GM18520 (cell line): Measurements from ENCODE around the gene RNPS1.

Experiments used
- ATAC-seq: cut with Tn5 transposase; IDR thresholded peaks from one replicate; pipeline ENCODE4 v1.9.1; 2021; ENCODE audit not compliant: unreplicated experiment

The RNPS1 gene

GRCh38 chr16:2267913-2268666 lies at the start of gene RNPS1:
Gene RNPS1, minus strand, starts transcription at chr16:2268126. Its CDS starts 3,483 bp downstream, at chr16:2264643.
- peak; percentile 61 for ATAC-seq

DNA sequence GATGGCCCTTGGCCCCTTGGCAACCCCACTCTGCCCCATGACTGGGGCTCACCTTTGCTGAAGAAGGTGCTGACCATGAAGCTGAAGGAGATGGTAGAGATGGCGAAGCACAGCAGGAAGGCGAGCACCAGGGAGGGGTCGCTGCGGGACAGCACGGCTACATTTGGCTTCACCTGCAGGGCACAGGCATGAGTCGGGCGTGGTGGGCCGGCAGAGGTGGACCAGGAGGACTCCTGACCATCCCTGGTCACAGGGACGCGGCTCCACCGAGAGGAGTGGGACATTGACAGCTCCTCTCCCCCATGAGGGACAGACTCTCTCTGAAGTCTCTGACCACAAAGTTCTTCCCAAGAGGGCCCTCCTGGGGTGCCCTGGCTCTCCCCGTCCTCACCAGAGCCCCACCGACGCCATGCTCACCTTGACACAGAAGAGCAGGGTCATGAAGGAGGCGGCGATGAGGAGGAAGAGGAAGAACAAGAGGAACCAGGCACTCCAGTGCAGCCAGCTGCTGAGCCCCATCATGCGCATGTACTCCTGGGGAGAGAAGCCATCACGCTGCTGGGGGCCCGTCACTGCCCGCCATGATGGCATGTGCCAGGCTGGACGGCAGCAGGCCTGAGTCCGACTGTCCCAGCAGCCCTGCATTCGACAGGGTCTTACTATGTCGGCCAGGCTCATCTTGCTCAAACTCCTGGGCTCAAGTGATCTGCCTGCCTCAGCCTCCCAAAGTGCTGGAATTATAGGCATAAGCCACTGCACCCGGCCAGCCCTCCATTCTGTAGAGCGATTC lies 49.5 kb upstream of the RNPS1 start:
- ATAC-seq = no peak

DNA sequence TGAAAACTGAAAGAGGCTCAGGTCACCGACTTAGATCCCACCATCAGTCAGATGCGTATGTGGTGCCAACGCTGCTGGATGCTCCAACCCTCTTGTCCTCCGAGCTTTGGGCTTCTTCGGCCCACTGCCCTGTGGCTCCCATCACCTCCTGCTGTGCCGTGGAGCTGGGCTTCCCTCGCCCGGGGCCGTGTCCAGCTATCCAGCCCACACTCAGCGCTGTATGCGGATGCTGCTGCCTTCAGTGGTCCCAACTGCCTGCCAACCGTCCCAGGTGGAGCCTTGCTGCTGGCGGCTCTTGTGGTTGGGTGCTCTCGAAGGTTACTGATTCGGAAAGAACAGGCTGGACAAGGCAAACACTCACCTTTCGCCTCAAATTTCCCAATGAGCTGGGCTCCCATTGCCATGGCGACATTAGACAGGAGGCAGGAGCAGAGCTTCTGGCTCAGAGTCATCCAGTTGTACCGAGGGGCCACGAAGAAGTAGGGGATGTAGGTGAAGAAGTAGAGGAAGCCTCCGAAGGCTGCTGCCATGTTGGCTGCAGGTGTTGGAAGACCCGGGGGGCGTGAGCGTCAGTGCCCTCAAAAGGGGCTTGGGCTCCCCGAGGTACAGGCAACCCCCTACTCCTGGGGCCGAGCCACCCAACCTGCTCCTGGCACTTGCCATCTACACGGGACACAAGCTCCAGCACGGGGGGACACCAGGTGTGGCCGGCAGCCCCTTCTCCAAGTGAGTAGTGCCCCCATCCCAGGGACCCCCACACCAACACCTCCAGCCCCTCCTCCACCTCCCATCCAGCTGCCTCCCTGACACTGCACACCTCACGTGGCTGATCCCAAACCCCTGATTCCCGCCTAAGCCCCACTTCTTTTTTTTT lies 40.4 kb upstream of the RNPS1 start:
- no peak for ATAC-seq

DNA sequence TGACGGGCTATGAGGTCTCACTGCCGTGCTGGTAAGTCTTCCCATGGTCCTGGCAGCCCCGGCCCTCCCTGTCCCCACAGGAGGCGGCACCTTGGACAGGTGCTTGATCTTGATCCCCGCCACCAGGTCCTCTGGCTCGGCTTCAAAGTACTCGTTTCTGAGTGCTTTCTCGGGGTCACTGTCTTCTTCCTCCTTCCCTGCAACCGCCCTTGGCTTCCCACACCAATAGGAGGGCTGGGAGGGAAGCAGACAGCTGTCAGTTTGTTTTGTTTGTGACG lies 31.9 kb upstream of the RNPS1 start:
- no peak for ATAC-seq

DNA sequence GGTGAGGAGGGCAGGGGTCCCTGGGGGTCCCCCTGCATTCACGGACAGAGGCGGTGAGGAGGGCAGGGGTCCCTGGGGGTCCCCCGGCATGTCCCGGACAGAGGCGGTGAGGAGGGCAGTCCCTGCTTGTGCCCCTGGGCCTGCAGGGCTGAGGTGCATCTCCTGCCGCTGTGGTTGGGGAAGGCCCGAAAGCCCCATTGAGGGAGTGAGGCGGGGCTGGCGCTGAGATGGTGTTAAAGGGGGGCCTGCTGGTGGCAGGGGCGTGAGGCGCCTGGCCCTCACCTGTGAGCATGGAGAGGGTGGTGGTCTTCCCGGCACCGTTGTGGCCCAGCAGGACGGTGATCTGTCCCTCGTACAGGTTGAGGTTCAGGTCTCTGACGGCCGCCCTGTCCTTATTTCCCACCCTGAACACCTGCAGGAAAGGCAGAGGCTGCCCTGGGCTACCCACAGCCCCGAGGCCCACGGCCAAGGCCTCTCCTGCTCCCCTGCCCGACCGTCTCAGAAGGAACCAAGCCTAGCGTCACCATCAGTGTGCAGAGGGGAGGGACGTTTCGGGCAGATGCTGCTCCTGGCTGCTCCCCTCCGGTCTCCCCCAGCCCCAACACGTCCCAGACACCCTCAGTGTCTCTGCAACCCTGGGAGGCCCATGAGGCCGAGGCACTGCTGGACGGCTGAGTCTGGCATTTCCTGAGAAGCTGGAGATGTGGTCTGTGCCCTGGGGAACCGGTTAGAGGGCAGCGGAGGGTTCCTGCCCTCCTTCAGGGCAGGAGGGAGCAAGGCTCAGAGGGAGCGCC lies 31.4 kb upstream of the RNPS1 start:
- no peak for ATAC-seq

- no peak for ATAC-seq
Observed at GRCh38 chr16:2298621-2299020, 30.7 kb upstream of the RNPS1 start.

DNA sequence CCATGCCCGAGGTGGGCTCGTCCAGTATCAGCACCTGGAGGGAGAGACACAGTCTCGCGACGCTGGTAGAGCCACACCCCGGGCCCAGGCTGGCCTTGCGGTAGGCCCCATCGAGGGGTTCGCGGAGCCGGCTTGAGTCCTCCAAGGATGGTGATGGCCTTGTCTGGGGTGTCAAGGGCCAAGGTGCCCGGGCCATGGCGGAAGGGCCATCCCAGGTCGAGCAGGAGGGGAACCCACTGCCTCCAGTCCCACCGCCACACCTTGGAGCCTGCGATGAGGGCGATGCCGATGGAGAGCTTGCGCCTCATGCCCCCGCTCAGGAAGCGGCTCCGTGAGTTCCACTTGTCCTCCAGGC lies 29.6 kb upstream of the RNPS1 start:
- ATAC-seq = no peak

DNA sequence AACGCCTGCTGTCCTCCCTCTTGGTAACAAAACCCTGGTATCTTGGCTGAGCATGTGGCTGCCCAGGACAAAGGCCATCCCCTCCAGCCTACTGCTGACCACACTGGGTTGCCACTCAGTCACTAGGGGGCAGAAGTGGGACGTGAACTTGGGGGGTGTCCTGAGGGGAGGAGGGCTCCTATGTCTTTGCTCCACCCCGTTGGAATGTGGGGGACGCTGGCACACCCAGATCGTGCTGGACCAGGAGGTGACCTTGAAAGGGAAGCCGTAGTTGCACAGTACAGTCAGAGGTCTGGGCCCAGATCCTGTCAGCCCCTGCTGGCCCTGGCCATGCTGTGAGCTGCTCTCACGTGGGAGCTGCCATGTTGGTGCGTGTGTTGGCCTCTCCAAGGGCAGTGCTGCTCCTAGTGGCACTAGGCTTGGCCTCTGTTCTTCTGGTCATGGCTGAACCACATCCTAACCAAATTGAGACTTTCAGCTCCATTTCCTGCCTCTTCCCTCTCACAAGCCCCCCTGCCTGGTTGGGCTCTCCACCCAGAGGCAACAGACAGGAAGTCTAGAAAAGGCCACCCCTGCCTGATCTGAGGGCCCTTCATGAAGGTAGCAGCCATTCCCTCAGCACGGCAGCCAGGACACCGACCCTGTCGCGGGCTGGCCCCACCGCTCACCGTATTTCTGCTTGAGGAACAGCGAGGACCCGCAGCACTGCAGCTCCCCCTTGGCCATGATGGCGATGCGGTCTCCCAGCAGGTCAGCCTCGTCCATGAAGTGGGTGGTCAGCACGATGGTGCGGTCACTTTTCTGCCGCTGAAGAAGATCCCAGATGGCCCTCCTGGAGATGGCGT lies 29.0 kb upstream of the RNPS1 start:
- no peak for ATAC-seq

GRCh38 chr16:2295056-2295798 lies 27.3 kb upstream of the RNPS1 start:
- peak; percentile 81 for ATAC-seq

DNA sequence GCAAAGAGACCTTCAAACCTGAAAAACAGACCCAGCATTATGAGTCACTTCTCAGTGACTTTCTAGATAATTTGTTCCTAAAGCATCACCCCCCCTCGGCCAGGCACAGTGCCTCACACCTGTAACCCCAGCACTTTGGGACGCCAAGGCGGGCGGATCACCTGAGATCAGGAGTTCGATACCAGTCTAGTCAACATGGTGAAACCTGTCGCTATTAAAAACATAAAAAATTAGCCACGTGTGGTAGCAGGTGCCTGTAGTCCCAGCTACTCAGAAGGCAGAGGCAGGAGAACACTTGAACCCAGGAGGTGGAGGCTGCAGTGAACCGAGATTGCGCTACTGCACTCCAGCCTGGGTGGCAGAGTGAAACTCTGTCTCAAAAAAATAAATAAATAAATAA lies 24.3 kb upstream of the RNPS1 start:
- ATAC-seq = no peak

GRCh38 chr16:2289282-2289681 lies 21.4 kb upstream of the RNPS1 start:
- no peak for ATAC-seq

DNA sequence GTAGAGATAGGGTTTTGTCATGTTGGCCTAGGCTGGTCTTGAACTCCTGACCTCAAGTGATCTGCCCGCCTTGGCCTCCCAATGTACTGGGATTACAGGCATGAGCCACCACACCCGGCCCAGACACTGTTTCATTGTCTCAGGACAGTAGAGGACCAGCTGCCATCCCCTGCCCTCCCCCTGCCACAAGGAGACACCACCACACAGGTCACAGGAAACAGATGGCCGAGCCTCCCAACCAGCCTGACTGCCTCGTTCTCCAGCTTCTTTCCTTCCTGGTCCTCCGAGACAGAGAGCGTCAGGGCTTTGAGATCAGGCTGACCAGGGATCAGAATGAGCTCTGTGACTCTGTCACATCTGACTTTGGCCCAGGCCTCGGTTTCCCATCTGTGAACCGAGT lies 20.8 kb upstream of the RNPS1 start:
- ATAC-seq = no peak

DNA sequence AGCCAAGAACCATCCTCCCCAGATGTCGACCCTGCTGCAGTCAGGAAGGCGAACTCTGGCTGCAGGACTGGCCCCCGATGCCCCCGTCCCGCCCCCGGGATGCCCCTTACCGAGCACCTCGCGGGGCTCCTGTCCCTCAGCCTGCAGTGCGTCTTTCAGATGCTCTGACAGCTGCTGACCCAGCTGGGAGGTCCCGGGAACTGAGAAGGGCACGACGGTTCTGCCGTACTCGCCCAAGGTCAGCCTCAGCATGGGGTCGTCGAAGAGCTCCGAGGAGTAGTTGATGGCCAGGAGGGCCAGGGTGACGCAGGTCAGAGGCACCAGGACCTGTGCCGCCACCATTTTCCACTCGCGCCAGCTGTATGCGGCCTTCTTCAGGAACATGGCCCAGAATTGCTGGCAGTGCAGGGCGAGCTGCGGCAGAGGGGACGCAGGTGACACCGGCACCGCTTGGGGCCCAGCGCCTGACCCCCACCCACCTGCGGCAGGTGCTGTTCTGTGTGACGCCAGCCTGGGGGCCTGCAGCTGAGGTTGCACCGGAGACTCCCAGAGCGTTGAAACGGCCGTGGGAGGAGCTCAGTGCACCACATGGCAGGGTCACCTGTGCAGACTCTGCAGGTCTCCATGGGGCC lies 20.1 kb upstream of the RNPS1 start:
- no peak for ATAC-seq

GRCh38 chr16:2286550-2286949 lies 18.6 kb upstream of the RNPS1 start:
- ATAC-seq = no peak

- no peak for ATAC-seq
Observed at GRCh38 chr16:2285731-2286191, 17.8 kb upstream of the RNPS1 start.

DNA sequence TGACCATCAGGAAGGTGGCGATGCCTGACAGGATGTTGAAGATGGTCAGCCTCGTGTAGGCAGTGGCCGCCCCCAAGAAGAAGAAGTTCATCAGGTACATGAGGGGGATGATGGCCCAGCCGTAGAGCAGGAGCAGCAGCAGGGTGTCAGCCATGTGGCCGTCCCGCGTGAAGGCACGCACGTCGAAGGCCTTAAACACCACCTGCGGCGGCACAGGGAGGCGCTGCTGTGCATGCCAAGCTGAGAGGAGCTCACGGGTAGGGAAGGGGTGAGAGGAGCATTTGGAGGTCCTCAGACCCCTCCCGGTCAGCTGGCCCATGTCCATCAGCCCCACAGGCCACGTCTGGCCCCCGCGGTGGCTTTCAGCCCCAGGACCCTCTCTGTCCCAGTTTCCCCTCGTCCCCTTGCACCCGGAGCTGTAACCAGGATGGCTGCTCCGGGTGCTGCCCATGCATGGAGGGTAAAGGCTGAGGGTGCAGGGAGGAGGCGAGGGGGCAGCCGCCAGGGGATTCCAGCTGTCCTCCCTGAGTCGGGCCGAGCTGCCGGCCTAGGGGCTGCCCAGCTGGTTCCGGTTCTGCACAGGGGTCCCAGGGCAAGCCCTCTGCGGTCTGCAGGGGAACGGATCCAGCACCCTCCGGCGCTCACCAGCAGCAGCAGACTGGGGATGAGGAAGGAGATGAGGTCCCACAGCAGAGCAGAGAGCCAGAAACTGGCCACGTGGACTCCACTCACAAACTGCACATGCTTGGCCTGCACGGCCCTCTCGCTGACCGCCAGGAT lies 17.1 kb upstream of the RNPS1 start:
- ATAC-seq = no peak

DNA sequence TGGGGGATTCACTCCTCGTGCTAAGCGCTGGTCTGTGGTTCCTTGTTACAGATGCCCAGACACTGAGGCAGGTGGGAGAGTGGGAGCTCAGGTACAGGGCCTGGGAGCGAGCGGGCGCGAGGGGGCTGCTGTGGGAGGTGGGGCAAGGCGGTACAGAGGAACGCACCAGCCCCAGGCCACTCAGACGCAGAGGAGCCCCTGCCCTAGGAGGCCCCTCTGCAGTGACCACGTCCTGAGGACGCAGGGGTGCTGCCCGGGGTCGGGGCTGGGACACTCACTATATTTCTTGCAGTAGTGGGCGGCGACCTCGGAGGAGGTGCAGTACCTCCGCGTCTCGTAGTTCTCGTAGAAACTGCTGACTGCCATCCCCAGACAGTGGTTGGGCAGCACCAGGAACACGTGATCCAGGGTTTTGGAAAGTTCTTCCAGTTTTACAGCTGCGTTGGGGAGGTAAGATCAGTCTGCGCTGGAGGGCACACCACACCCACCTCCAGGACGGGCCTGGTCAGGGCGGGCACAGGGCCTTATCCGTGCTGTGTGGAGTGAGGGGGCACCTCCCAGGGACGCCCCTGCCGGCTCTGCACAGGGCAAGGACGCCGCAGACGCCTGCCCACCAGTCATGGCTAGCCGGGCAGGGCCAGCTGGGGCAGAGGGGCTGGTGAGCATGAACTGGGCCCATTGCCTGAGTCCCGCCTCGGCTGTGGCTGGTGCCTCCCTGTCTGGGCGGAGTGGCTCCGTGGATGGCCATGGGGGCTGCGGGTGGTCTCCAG lies 16.3 kb upstream of the RNPS1 start:
- ATAC-seq = no peak
